NCI-H146 treated with DMSO at 0.1 percent for 48 hours (cell line): Measurements from ENCODE around the gene ITFG2.
A peak's percentile ranks its signal among the peaks of the same experiment; 100 is the strongest.

ENCODE experiments used
- DNase-seq: peaks from one replicate; lab custom pipeline; 2025; ENCODE audit not compliant: unreplicated experiment; lab: John Stamatoyannopoulos, UW

The ITFG2 gene

DNA sequence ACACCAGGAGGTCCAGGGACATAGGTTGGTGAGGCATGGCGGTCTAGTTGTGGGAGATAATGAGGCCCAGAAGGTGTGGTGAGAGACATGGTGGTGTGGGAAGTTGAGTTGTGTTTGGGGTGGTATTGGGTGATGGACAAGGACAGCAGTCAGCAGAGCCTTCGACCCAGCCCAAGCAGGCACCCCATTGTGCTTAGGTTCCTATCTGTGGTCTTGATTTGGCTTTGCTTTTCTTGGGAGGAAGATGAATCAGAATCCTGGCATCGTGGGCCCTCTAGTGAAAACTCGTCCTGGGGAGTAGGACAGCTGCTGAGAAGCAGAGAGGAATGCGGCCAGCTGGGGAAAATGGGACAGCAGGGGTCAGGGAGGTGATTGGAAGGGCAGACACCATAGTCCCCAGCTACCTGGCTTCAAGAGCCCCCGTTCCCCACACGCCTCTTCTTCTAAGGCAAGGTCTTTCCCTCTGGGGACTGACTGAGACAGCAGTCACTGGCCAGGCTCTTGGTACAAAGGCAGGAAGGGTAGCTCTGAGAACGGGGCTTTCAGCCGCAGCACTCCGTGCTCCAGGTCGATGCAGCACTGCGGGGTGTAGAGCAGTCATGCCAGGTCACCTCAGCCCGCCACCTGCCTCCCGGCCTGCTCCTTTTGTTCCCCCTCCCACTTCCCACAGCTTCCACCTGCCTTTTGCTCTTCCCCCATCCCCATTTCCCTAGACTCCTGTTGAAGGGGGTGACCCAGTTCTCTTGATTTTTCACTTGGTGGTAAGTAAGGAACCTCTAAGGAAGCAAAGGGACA is 14.4 kb downstream of the ITFG2 start:
- peak; percentile 87 for DNase-seq

DNA sequence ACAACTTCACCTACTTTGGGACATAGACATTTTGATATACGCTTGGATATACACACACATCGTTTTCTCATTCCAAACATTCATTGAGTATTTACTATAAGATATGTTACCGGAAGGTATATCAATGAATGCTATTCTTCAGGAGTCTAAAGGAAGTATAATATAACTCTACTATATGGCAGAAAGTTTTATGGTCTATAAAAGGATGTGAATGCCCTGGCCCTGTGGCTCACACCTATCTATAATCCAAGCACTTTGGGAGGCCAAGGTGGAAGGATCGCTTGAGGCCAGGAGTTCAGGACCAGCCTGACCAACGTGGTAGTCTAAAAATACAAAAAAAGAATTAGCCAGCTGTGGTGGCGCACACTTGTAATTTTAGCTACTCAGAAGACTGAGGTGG is 16.8 kb downstream of the ITFG2 start:
- no peak for DNase-seq

DNA sequence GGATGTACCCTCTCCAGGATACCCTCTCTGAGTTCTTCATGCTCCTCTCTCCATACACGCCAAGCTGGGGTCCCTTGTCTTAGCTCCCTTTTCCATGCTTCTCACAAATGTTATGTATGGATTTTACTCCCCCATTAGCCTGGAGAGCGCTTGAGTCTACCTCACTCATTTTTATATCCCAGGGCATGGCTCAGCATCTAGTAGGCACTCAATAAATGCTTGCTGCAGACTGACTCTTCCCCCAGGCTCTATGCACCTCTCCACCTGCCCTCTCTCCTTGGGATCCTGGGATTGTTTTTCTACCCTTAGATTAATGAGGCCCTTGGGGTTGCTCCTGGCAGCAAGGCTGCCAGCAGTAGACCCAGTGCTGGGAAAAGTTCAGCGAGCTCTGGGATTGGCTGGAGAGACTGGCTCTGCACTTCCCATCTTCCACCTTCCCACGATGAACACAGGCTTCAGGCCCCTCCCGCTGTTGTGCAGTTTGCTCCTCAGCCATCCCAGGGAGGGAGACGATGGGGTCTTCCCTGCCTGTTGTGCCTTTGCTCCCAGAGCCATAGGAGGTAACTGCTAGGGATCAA is 20.2 kb downstream of the ITFG2 start:
- DNase-seq, result no peak

DNA sequence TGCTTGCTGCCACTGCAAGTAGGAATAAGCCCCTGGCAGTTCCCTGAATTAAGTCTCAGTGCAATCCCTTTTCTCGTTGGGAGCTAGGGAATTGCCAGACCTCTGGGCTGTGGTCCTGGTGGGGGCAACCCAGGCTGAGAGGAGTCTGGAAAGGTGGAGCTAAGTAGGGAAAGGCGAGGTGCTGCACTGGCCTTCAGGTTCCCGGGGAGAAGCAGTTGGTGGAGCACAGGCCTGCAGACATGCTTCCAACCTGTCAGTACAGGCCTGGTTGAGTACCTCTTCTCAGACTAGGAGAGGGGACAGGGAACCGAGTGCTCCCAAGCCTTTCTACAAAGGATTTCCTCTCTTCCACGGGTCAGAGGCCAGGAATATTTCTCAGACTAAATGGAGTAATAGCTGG is 20.9 kb downstream of the ITFG2 start:
- DNase-seq, result no peak

DNA sequence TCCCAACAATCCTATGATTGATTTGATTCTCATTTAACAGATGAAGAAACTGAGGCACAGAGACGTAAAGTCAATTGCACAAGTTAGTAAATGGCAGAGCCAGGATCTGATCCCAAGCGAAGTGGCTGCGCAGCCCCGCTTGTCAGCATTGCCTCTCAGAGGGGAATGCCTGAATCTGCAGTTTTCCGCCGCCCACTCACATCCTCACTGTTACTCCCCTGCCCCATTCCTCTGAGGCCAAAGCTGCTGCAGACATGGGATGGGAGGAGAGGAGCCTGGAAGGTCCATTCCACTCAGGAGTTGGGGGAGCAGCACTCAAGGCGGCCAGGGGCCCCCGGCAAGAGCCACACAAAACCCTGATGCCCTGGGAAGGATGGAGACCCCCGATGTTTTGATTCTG is 21.3 kb downstream of the ITFG2 start:
- no peak for DNase-seq

DNA sequence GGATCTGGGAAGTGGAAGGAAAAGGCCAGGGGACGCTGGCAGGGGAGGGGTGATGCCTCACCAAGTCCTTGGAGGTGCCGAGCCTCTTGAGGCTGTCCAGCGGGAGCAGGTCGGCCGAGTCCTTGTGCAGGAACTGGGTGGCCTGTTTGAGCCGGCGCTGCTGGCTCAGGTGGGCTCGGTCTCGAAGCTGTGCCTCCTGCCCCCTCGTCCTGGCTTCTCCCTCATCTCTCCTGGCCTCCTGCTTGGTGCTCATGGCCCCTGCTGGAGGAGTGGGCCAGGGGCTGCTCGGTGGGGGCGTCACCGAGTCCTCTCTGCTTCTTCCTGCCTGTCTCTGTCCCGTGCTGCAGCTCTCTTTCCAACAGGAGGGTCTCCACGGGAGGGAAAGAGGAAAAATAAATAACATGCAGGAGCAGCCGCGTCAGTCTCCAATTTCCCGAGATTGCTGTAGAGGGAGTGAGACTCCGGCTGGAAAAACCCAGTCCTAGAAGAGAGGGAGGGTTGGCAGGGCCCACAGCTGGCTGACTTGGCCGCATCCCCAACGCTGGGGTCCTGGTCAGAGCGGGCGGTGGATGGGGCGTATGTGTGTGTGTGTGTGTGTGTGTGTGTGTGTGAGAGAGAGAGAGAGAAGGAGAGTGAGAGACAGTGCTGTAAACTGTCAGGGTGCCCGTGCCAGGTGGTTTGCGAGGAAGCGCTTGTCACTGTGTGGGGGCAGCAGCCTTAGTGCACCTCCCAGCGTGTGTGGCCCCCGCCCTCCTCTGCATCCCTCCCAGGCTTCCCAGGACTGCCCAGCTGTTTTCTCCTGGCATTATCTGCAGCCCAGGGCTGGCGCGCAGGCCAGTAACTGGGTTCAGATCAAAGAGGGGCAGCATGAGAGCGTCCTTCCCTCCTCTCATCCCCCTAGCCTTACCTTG is 22.4 kb downstream of the ITFG2 start, which contains the start of gene NRIP2:
TSS of gene NRIP2 (minus strand) at position 455 of the 911 bp plus-strand sequence. CDS start at position 403, 52 bp downstream.
- no peak for DNase-seq

DNA sequence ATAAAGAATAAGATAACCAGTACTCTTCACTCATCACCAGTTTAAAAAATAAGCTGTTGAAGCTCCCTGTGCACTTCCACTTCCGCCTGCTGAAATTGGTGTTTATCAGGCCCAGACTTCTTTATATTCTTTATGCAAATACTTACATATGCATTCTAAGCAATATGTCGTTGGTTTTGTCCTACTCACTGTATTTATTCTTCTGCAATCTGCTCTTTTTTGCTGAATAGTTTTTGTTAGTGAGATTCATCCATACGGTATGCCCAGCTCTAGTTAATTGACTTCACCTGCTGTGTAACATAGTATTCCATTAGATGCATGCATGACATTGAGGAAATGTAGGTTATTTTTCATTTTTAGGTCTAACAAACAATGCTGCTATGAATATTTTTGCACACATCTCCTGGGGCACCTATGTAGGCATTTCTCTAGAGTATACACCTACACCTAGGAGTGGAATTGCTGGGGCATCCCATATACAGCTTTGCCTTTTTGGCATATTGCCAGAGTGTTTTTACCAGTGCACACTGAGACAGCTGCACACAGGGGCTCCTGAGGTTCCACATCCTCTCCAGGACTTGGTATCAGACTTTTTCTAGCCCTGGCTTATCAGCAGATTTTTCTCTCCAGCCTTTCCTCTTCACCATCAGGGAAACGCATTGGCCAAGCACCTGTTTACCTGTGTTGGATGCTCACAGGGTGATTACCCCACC is 23.4 kb downstream of the ITFG2 start:
- DNase-seq, result no peak

DNA sequence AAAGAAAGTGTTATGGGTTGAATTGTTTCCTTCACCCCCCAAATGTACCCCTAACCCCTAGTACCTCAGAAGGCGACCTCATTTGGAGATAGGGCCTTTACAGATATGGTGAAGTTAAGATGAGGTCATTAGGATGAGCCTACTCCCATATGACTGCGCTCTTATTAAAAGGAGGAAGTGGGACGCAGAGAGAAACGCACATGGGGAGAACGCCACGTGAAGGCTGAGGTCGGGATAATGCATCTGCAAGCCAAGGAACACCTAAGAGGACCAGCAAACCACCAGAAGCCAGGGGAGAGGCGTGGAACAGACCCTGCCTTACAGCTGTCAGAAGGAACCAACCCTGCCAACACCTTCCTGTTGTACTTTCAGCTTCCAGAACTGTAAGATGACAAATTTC is 24.1 kb downstream of the ITFG2 start:
- no peak for DNase-seq

DNA sequence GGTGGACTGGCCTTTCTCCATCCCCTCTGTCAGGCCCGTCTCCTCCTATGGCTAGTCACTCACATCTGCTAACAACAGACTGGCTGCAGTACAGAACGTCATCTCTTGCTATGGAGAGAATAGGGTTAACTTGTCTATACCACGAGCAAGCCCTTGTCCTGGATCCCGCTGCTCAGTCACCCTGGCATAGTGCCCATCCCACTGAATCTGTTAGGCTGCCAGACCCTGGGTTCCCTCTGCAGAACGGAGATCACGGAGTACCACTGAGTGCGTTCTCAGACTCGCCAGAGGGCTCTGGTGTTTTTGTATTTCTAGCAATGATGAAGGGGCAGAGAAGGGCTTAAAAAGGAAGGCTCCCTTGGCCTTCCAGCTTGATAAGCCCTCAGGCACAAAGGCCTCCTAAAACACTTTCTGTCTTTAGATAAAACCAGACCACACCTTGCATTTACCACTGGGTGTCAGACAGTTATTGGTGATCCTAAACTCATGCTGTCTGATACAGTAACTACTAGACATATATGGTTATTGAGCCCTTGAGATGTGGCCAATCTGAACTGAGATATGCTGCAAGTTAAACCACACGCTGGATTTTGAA is 28.7 kb downstream of the ITFG2 start:
- DNase-seq, result no peak

DNA sequence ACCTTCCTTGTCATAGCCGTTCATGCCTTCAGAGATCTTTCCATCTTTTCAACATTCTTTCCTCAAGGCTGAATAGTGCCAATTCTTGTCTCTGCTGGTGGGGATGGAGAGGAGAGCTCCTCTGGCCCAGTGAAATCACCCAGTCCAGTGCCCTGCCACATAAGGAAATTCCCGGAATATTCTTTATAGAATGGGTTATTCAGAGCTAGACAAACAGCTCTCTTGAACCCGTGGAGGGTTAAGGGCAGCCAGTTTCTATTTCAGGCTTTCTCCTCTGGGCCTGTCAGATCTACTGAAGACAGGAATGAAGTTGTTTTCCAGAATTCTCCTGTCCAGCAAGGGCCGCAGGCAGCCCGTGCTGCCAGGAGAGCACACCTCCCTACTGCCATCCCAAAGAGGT is 30.5 kb downstream of the ITFG2 start:
- no peak for DNase-seq

DNA sequence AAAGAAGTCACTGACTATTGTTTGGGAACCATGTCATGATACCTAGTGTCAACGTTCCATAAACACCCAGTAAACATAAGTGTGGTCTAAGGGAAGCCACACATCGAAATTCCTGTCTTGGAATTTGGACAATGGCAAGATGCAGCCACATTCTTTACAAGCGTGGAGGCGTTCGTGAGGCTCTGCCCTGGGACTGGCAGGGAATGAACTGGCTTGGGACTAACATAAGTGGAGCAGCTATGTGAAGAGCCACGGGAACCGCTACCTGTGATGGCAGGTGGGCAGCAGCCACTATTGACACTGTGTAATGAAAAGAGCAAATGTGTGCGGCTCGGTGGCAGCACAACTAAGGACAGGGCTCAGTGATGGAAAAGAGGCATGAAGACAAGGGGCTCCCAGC is 32.3 kb downstream of the ITFG2 start:
- DNase-seq, result no peak

DNA sequence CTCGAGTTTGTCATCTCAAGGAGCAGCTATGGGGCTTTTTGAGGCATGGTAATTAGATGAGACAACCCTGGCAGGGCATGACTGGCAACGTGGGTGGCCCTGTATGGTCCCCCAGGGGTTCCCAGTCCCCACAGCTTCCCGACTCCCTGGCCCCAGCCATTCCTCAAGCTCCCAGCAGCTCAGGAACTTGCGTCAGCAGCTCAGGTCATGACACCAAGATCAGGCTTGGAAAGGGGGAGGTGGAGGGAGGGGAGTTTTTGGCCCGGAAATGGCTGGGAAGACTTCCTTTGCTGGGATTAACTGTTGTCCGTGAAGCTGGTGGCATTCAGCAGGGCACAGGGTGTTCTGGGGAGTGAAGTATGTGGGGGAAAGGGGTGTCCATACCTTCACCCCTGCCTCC is 32.8 kb downstream of the ITFG2 start:
- no peak for DNase-seq

DNA sequence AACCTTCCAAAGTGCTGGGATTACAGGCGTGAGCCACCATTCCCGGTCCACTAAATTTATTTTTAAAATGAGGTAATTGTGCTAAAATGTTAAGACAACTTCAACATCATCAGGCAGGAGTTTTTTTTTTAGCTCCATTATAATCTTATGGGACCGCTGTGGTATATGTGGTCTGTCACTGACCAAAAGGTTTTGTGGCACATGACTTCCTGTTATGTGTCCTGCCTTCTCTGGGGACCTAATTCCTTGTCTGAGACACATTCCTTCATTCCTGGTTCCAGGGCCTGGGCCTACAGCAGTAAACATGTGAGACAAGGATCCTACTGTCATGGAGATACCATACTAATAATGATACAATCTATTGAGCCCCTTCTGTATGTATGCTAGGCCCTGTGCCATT is 39.5 kb downstream of the ITFG2 start:
- DNase-seq, result no peak

DNA sequence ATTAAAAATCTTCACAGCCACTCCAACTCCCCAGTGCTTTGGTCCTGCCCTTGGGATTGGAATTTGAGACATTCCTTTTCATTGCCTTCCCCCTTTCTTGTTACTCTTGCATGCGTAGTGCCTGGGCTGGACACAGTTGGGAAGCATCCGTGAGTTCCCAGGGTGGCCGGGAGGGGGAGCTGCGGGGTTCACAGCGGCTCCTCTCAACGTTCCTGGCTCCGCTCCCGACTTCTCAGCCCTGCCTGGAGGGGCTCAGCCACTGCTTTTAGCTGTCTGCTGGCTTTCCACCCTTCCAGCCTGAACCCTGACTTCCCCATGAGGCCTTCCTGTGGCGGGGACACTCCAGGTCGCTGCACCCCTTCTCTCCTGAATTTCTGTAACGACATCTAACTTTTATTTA is 41.2 kb downstream of the ITFG2 start:
- peak; percentile 30 for DNase-seq

DNA sequence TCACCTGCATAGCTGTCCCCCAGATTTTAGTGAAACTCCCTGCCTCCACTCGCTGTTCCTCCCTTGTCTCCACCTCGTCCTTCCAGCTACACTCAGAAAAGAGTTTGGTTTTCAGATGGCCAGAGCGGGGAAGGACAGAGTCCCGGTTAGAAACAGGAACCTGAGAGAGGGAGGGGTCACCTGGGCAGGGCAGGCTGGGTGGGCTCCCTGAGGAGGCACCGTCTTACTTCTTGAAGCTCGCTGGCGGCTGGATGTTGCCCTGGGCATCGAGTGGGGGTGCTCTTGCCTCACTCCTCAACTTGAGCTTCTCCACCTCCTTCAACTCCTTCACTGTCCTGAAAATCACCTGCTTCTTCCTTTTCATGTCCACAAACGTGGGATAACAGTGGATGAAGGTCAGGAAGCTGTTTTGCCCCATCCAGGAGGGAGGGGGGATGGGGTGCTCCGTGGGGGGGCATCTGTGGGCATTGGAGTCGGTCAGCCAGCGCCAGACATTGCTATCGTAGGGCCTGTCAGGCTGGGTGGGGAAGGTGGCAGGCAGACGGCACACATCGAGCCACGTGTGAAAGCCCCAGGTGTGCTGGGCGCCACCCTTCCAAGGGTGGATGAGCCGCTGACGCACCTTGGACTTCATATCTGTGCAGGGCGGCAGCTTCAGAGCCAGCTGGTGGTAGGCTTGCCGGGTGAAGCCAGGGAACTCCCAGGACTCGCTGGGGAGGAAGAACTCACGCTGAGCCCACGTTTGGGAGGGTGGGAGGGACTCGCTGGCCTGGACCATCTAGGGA is 42.4 kb downstream of the ITFG2 start:
- no peak for DNase-seq

DNA sequence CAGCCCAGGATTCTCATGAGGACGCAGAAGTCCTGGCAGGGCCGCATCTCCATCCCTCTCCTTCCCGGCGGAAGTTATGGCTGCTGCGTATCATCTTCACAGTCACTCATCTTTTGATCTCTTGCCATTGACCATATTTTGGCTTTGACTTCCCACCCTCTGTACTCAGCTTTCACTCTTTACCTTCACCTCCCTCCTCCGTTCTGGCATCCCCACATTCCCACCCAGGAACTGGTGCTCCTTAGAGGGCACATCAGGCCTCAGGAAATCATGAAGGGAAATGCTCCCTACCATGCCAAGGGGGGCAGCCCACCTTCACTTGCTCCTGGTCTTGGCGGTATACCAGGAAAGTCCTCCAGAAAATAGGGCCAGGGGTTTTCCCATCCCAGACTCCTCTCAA is 43.1 kb downstream of the ITFG2 start:
- no peak for DNase-seq

DNA sequence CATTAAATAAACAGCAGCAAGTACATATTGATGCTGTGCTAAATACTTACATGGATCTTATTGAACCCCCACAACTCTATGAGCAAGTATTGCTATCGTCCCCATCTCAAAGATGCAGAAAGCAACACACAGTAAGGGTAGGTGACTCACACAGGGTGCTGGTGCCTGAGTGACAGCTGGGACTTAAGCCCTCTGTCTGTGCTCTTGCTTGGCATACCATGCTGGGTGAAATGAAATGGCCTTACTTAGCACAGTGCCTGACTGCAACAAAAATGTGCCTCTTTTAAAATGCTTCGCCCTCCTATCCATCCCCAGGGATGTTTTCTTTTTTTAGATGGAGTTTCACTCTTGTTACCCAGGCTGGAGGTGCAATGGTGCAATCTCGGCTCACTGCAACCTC is 43.6 kb downstream of the ITFG2 start:
- no peak for DNase-seq

DNA sequence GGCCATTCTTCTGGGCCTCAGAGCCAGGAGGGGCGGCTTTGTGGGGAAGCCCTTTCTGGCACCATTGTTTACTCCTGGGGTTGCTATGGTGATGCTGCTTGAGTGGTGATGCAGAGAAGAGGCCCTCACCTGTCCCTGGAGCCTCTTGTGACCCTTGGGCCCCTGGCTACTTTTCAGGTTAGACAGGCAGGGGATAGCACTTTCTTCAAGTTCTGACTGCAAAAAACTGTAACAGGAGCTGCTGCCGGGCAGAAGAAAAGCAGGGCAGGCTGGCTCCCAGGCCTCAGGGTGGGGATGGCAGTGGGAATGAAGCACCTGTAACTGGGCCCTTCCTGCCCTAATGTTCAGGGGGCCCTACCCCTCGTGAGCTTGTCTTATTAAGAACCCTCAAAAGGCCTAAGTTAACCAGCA is 44.6 kb downstream of the ITFG2 start, which contains the start of gene TEX52:
TSS of gene TEX52 (minus strand) at position 19 of the 411 bp plus-strand sequence. CDS start at position 6, 13 bp downstream.
- DNase-seq, result peak; percentile 28

DNA sequence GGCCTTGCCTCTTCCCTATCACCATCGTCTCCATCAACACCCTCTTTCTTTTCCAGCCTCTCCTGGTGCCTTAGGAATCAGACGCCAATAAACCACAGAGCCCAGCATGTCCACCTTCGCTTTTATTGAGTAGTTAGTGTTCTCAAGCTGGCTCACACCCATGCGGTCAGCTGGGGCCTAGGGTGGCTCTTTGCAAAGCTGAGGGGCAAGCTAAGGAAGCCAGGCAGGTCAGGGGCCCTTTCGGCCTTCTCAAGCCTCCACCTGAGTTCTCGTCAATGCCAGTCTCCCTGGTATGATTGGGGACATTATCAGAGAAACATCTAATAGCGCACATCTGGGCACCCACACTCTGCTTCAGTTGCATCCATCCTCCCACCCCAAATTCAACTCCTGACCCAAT is 45.1 kb downstream of the ITFG2 start:
- DNase-seq, result no peak

DNA sequence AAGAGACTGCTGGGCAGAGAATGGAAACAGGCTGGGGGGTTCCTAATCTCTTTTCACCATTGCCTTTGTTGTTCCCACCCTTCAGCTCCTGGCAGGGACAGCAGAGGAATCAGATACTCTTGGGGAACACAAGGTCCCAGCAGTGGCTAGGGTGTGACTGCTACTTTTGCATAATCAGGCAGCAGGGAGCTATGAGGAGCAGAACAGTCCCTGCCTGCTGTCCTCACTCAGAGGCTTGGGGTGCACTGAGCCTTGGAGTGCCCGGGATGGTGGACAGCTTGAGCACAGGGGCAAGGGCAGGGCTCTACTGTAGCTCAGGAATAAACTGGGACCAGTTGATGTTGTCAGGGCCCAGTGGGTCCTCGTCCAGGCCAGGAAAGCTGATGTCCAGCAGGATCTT is 45.9 kb downstream of the ITFG2 start:
- DNase-seq, result no peak
